ENCODE measurements around the gene MOV10. TPM values are rescaled to one million over a fixed set of nuclear protein-coding genes. Genes with fewer than 3 reads are reported as not detected.

MOV10 gene
- total and polyA plus RNA-seq, 2 of the 13 experiments (the other 11 are each of a cell fraction or from before 2014, with no cell fraction given): 56.4 to 58.2 TPM

DNA sequence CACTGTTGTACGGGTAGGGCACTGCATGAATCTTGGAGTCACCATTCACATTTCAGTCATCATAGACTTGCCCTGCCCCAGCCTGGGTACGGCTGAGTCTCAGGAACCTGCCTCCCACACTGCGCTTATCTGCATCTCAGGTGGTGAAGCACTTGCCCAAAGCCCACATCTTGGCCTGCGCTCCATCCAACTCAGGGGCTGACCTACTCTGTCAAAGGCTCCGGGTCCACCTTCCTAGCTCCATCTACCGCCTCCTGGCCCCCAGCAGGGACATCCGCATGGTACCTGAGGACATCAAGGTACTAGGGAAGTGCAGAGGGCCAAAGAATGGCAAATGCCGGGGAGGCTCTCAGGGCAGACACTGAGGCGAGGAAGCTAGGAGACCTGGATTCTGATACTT, 20.8 kb downstream of the MOV10 start (continued):
- TF ChIP-seq, protein P1, sequence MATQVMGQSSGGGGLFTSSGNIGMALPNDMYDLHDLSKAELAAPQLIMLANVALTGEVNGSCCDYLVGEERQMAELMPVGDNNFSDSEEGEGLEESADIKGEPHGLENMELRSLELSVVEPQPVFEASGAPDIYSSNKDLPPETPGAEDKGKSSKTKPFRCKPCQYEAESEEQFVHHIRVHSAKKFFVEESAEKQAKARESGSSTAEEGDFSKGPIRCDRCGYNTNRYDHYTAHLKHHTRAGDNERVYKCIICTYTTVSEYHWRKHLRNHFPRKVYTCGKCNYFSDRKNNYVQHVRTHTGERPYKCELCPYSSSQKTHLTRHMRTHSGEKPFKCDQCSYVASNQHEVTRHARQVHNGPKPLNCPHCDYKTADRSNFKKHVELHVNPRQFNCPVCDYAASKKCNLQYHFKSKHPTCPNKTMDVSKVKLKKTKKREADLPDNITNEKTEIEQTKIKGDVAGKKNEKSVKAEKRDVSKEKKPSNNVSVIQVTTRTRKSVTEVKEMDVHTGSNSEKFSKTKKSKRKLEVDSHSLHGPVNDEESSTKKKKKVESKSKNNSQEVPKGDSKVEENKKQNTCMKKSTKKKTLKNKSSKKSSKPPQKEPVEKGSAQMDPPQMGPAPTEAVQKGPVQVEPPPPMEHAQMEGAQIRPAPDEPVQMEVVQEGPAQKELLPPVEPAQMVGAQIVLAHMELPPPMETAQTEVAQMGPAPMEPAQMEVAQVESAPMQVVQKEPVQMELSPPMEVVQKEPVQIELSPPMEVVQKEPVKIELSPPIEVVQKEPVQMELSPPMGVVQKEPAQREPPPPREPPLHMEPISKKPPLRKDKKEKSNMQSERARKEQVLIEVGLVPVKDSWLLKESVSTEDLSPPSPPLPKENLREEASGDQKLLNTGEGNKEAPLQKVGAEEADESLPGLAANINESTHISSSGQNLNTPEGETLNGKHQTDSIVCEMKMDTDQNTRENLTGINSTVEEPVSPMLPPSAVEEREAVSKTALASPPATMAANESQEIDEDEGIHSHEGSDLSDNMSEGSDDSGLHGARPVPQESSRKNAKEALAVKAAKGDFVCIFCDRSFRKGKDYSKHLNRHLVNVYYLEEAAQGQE (IDR thresholded peaks at IDR 0.05; ENCODE audit: borderline replicate concordance in 1 of 2, low read depth in 1 of 2, low read length in 2 of 2): no peak

DNA sequence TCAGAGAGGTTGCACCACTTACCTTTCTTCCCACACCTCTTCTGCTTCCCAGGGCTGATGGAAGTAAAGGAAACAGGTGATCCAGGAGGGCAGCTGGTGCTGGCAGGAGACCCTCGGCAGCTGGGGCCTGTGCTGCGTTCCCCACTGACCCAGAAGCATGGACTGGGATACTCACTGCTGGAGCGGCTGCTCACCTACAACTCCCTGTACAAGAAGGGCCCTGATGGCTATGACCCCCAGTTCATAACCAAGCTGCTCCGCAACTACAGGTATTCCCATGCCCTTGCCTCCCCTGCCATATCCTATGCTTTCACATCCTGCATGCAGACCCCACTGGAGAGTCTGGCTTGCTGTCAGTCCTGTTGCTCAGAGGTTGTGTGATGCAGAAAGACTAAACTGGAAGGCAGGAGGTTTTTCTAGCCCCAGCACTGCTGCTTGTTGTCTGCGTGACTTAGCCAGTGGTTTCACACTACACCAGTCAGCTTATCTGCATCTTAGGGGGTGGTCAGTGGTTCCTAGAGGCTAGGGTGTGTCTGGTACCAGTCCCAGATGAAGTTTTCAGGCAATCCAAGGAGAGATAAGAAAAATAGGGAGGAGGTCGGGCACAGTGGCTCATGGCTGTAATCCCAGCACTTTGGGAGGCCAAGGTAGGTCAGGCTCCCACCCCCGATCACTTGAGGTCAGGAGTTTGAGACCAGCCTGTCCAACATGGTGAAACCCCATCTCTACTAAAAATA, 22.3 kb downstream of the MOV10 start:
- Histone ChIP-seq H3K27me3 (ENCODE audit: control insufficient read depth in 1 of 2, insufficient read depth in 2 of 2, low read length in 2 of 2) (no peaks in the 10 kb centered on the region), H3K79me2 (ENCODE audit: insufficient read depth, low read length) (no peaks in the 10 kb centered on the region), H3K4me3 (replicated peaks in 1 of 3; ENCODE audit: insufficient read depth in 1 of 3, low read depth in 2 of 3, low read length in 3 of 3) (no peak overlapping the region), H3K27ac (ENCODE audit: extremely low read length, insufficient read depth, low read length) (no peak overlapping the region), H3K9me3 (ENCODE audit: low read length) (no peaks in the 10 kb centered on the region), H3K36me3 (replicated peaks in 1 of 2; ENCODE audit: control insufficient read depth in 1 of 2, insufficient read depth in 2 of 2, low read length in 2 of 2) (peaks cover 29 to 69% of the 10 kb centered on the region in 2 experiments), H2AFZ (ENCODE audit: low read length) (no peak overlapping the region), H3K9ac (ENCODE audit: insufficient read depth, low read depth, low read length) (no peak overlapping the region), H3K4me1 (ENCODE audit: insufficient read depth, low read length) (peaks cover 50% of the 10 kb centered on the region), H3K4me2 (ENCODE audit: low read depth, low read length) (no peak overlapping the region), H4K20me1 (ENCODE audit: insufficient read depth, low read length) (no peaks in the 10 kb centered on the region)
- no TSS peak for BruUV-seq (replicated peaks)
- ChIA-PET POLR2A (interaction anchor here (4.7 to 9.2 kb wide), 2 partner anchors 11 to 23 kb away, joined by 40 to 251 read pairs; partner anchors contain the start of genes MOV10 and RHOC), CTCF (ENCODE audit: low intra/inter-chr PET ratio, low total read pairs) (no interaction called here)
- no peak for ATAC-seq
- intact Hi-C loops (cut with micrococcal nuclease; ENCODE audit: unreplicated experiment) (no loop called here), in situ Hi-C loops (cut with HindIII; ENCODE audit: extremely low pct_ligation_motif_present, low pct_unique_long_range_greater_than_20kb) (no loop called here)
- no peak for DNase-seq (ENCODE audit: low spot score)
- 98% methylated on average over 6 of the region's 7 CpGs for WGBS (ENCODE audit: low lambda C conversion rate)
- FAIRE-seq: no peak
- TF ChIP-seq, protein P2, sequence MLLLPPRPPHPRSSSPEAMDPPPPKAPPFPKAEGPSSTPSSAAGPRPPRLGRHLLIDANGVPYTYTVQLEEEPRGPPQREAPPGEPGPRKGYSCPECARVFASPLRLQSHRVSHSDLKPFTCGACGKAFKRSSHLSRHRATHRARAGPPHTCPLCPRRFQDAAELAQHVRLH (CRISPR knock-in tag; IDR thresholded peaks at IDR 0.05; ENCODE audit: borderline replicate concordance, low read depth): no peak
- no peak for TF ChIP-seq ZNF432 (CRISPR knock-in tag; IDR thresholded peaks at IDR 0.05; ENCODE audit: borderline replicate concordance)
- TF ChIP-seq HCFC1 (IDR thresholded peaks at IDR 0.05; ENCODE audit: low read depth, low read length): no peak
- TF ChIP-seq, protein P3, sequence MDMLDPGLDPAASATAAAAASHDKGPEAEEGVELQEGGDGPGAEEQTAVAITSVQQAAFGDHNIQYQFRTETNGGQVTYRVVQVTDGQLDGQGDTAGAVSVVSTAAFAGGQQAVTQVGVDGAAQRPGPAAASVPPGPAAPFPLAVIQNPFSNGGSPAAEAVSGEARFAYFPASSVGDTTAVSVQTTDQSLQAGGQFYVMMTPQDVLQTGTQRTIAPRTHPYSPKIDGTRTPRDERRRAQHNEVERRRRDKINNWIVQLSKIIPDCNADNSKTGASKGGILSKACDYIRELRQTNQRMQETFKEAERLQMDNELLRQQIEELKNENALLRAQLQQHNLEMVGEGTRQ (IDR thresholded peaks at IDR 0.05; ENCODE audit: low read depth, low read length): no peak
- TF ChIP-seq, protein P3 (CRISPR knock-in tag; IDR thresholded peaks at IDR 0.05; ENCODE audit: borderline replicate concordance): no peak
- TF ChIP-seq ZNF777 (CRISPR knock-in tag; IDR thresholded peaks at IDR 0.05): no peak
- TF ChIP-seq, protein P4, sequence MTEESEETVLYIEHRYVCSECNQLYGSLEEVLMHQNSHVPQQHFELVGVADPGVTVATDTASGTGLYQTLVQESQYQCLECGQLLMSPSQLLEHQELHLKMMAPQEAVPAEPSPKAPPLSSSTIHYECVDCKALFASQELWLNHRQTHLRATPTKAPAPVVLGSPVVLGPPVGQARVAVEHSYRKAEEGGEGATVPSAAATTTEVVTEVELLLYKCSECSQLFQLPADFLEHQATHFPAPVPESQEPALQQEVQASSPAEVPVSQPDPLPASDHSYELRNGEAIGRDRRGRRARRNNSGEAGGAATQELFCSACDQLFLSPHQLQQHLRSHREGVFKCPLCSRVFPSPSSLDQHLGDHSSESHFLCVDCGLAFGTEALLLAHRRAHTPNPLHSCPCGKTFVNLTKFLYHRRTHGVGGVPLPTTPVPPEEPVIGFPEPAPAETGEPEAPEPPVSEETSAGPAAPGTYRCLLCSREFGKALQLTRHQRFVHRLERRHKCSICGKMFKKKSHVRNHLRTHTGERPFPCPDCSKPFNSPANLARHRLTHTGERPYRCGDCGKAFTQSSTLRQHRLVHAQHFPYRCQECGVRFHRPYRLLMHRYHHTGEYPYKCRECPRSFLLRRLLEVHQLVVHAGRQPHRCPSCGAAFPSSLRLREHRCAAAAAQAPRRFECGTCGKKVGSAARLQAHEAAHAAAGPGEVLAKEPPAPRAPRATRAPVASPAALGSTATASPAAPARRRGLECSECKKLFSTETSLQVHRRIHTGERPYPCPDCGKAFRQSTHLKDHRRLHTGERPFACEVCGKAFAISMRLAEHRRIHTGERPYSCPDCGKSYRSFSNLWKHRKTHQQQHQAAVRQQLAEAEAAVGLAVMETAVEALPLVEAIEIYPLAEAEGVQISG (CRISPR knock-in tag; IDR thresholded peaks at IDR 0.05): no peak
- no peak for TF ChIP-seq ZNF263 (CRISPR knock-in tag; IDR thresholded peaks at IDR 0.05)
- no peak for TF ChIP-seq ZNF713 (CRISPR knock-in tag; IDR thresholded peaks at IDR 0.05)
- TF ChIP-seq FOXC1 (CRISPR knock-in tag; IDR thresholded peaks at IDR 0.05; ENCODE audit: borderline replicate concordance): no peak
- no peak for TF ChIP-seq ZNF746 (CRISPR knock-in tag; IDR thresholded peaks at IDR 0.05)
- TF ChIP-seq SMYD3 (CRISPR knock-in tag; IDR thresholded peaks at IDR 0.05): no peak
- TF ChIP-seq ZNF557 (CRISPR knock-in tag; IDR thresholded peaks at IDR 0.05): no peak
